Fibroblast of the aortic adventitia (primary cell): Measurements from ENCODE around the gene KLHL25. TPM values are rescaled to one million over a fixed set of nuclear protein-coding genes. Genes with fewer than 3 reads are reported as not detected.
"Not testable (repeated sequence)": the region's sequence is repeated elsewhere in the genome, so short reads cannot be mapped to it uniquely, and the experiment has no call there.

Experiments
- DNase-seq: peaks from one replicate; pipeline ENCODE4 v3.0.0-alpha.2; 2010; ENCODE audit warnings: low read depth
- H3K4me3 ChIP-seq: 2 replicates; pipeline ENCODE4 v1.5.1; 2011; ENCODE audit warnings: low read depth, mild to moderate bottlenecking, control low read depth, low read length, moderate library complexity
- CTCF ChIP-seq: IDR thresholded peaks from 2 replicates; pipeline ENCODE4 v1.5.1; 2011; ENCODE audit warnings: mild to moderate bottlenecking, low read length, control low read depth, inconsistent platforms; ENCODE audit not compliant: insufficient read depth
- total RNA-seq: library from RNA; depleted of rRNA; stranded (reverse); fragments of >200 nt; gene quantifications from 2 replicates; pipeline ENCODE4 v1.2.3, GENCODE V29; 2012; ENCODE audit warnings: low replicate concordance

Gene KLHL25
- total RNA-seq, 1 donor, result 2.3 TPM

GRCh38 chr15:85837011-85837433 lies 42.3 kb upstream of the KLHL25 start:
- no peak overlapping the region for H3K4me3 ChIP-seq
- TF ChIP-seq CTCF, result no peak
- no peak for DNase-seq

DNA sequence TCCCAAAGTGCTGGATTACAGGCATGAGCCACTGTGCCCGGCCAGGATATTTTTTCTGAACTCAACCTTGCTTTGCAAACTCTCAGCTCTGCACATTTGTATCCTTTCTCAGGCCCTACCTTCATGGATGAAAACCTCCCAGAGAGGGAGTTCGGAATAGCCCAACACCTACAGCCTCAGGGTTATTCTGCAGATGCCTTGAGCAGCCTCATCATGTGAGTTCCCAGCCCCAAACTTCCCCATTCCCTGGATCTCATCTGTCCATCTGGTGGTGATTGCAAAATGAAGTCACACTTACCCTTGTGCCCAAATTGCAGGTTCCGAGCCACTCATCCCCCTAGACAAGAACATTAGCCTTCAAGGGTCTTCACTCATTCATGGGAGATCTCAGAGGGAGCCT lies 39.9 kb upstream of the KLHL25 start:
- DNase-seq, result no peak
- H3K4me3 ChIP-seq, result no peak overlapping the region
- no peak for TF ChIP-seq CTCF

DNA sequence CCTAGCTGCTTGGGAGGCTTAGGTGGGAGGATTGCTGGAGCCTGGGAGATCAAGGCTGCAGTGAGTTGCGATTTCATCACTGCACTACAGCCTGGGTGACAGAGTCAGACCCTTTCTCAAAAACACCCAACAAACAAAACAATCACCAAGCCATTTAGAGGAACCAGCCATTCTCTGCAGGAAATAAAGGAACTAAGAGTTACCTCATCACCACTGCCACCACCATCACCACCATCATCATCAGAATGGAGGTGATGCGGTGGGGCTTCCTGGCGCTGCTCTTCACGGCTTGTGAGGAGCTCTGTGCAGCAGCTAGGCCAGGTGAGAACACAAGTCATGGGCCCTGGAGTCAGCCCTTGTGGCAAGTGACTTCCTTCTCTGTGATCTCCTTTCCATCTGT lies 37.7 kb upstream of the KLHL25 start:
- DNase-seq, result no peak

DNA sequence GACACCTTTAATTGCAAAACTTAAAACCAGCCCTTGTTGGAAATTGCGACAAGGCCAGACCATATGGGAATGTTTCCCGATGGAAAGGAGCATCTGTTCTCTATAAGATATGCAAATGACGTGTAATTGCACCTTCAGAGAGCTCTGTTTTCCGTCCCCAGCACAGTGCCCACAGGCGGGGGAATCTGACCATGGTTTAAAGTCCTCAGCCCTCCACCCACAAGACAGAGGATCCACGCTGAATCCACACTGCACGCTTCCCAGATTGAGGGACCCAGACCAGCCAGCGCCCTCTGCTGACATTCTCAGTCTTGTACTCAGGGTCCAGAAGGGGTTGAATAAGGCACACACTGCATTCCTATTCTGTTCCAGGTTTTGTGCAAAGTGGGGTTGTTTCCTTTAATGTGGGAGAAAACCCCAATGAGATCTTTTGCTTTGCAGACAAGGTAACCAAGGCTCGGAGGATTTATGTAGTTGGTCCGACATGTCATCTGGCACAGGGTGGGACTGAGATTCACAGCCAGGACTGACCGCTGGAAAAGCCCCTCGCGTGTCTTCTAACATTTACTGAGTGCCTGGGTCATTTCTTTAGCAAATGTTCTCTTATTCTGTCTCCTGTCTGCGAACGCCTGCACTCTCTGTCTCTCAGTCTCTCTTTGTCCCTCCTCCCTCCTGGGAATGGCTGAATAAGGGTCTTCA lies 36.8 kb upstream of the KLHL25 start:
- peak; percentile 65 for DNase-seq
- peak; percentile 78 for TF ChIP-seq CTCF

More for the DNA sequence above, 37.7 kb upstream of the KLHL25 start:
- no peak for TF ChIP-seq CTCF
- H3K4me3 ChIP-seq, result no peak overlapping the region

DNA sequence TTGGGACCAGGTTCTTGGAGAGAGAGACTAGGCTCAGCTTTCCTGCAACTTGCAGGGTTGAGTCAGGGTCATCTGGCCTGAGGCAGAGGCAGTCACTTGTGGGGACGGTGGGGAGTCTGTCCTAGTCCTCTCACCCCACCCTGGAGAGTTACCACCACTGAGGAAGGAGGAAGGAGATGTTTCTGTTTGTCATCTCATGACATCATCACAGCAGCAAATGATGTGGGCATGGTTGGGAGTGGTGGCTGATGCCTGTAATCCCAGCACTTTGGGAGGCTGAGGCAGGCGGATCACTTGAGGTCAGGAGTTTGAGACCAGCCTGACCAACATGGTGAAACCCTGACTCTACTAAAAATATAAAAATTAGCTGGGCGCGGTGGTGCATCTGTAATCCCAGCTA lies 35.0 kb upstream of the KLHL25 start:
- H3K4me3 ChIP-seq, DNase-seq: not testable (repeated sequence)

More for the DNA sequence above, 36.8 kb upstream of the KLHL25 start:
- no peak overlapping the region for H3K4me3 ChIP-seq

GRCh38 chr15:85828874-85829273 lies 34.1 kb upstream of the KLHL25 start:
- TF ChIP-seq CTCF, result no peak

DNA sequence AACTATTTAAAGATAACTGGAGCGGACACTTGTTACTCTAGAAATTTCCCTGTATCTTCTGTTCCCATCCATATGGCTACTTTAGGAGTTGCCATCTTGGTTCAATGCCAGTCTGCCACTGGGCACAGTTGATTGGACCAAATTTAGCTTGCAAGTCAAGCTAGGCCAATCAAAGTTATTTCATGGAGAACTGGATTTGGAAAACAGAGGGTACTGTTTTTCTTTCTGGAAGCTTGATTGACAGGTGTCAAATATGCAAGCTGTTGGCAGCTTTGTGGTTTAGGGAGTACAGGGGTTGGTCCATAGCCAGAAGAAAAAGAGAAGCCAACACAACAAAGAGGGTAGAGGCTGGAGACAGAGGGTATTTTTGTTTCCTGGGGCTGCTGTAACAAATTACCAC lies 33.4 kb upstream of the KLHL25 start:
- no peak for TF ChIP-seq CTCF
- H3K4me3 ChIP-seq, result no peak overlapping the region
- no peak for DNase-seq

More at GRCh38 chr15:85828874-85829273, 34.1 kb upstream of the KLHL25 start:
- no peak for DNase-seq
- no peak overlapping the region for H3K4me3 ChIP-seq
